ENCODE data around the gene FRRS1L.

DNA sequence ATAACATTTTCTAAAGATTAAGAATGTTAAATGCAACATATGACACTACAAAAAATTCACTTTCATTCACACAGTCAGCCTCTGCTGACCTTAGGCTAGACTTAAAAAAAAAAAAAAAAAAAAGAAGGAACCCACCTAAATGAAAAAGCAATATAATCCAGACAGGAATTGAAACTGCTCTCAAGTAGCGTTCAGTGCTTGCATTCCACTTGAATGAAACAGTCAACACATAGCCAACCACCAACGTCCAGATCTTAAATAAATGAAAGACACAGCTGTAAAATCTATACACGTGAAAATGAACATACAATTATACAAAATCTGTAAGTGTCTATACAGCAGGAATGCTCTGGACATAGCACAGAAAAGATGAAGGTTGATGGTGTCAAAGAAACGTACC, 58.7 kb downstream of the FRRS1L start:
- TF ChIP-seq POLR2A (IDR thresholded peaks at IDR 0.05) (no peak), POLR2AphosphoS5 (IDR thresholded peaks at IDR 0.05) (no peak), EP300 (IDR thresholded peaks at IDR 0.05; ENCODE audit: low read depth) (no peak)
- TF ChIP-seq, protein P1, sequence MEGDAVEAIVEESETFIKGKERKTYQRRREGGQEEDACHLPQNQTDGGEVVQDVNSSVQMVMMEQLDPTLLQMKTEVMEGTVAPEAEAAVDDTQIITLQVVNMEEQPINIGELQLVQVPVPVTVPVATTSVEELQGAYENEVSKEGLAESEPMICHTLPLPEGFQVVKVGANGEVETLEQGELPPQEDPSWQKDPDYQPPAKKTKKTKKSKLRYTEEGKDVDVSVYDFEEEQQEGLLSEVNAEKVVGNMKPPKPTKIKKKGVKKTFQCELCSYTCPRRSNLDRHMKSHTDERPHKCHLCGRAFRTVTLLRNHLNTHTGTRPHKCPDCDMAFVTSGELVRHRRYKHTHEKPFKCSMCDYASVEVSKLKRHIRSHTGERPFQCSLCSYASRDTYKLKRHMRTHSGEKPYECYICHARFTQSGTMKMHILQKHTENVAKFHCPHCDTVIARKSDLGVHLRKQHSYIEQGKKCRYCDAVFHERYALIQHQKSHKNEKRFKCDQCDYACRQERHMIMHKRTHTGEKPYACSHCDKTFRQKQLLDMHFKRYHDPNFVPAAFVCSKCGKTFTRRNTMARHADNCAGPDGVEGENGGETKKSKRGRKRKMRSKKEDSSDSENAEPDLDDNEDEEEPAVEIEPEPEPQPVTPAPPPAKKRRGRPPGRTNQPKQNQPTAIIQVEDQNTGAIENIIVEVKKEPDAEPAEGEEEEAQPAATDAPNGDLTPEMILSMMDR (IDR thresholded peaks at IDR 0.05): no peak
